SH-SY5Y (cell line): ENCODE results near the gene TMEM151A.

Source experiments
- GATA2 ChIP-seq: IDR thresholded peaks from 2 replicates; pipeline ENCODE4 v1.6.1; 2011; ENCODE audit warnings: mild to moderate bottlenecking, low read depth, low read length
- GATA3 ChIP-seq: IDR thresholded peaks from 2 replicates; pipeline ENCODE4 v1.6.1; 2011; ENCODE audit warnings: low read depth, mild to moderate bottlenecking, low read length, moderate library complexity

DNA sequence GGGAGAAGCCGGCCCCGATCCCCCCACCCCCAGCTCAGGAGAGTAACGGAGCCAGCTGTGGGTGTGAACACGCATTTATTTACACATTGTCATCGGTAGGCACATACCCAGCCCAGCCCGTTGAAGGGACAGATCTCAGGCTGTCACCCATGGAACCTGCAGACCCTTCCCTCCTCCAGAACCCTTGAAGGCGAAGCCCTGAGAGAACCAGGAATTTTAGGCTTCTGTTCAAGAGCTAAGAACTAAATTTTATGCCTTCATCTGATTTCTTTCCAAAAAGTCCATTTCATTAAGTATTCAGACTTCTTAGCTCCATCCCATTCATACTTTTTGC lies 53.6 kb downstream of the TMEM151A start:
- TF ChIP-seq GATA3 (no peak), GATA2 (no peak)
